Rectal smooth muscle tissue (tissue), 1 donor: ENCODE measurements around the gene ARFIP1.

ENCODE experiments used
- H3K27ac ChIP-seq: one replicate; pipeline ENCODE4 v1.7.0; 2013; ENCODE audit warnings: low read depth, low read length, inconsistent platforms
- H3K27me3 ChIP-seq: one replicate; pipeline ENCODE4 v1.7.0; 2013; ENCODE audit warnings: low read length; ENCODE audit not compliant: control insufficient read depth, insufficient read depth
- H3K36me3 ChIP-seq: one replicate; pipeline ENCODE4 v1.7.0; 2013; ENCODE audit warnings: low read length; ENCODE audit not compliant: control insufficient read depth, insufficient read depth
- H3K4me1 ChIP-seq: one replicate; pipeline ENCODE4 v1.7.0; 2013; ENCODE audit warnings: low read length; ENCODE audit not compliant: control insufficient read depth, insufficient read depth
- H3K4me3 ChIP-seq: one replicate; pipeline ENCODE4 v1.7.0; 2013; ENCODE audit warnings: low read length
- H3K9ac ChIP-seq: one replicate; pipeline ENCODE4 v1.7.0; 2013; ENCODE audit warnings: low read length

Gene ARFIP1

GRCh38 chr4:152773339-152773738, 6.4 kb upstream of the ARFIP1 start:
- Histone ChIP-seq H3K4me1 (no peaks in the 10 kb centered on the region), H3K9ac (no peak overlapping the region), H3K27me3 (no peaks in the 10 kb centered on the region), H3K4me3 (no peak overlapping the region), H3K36me3 (no peaks in the 10 kb centered on the region), H3K27ac (no peak overlapping the region)

GRCh38 chr4:152773953-152774352, 5.8 kb upstream of the ARFIP1 start:
- Histone ChIP-seq H3K36me3 (no peaks in the 10 kb centered on the region), H3K27me3 (no peaks in the 10 kb centered on the region), H3K4me1 (peaks cover 3% of the 10 kb centered on the region), H3K9ac (no peak overlapping the region), H3K4me3 (no peak overlapping the region), H3K27ac (no peak overlapping the region)

GRCh38 chr4:152776352-152776751, 3.4 kb upstream of the ARFIP1 start:
- Histone ChIP-seq H3K4me3 (no peak overlapping the region), H3K36me3 (no peaks in the 10 kb centered on the region), H3K27ac (no peak overlapping the region), H3K27me3 (no peaks in the 10 kb centered on the region), H3K9ac (no peak overlapping the region), H3K4me1 (peaks cover 3% of the 10 kb centered on the region)

GRCh38 chr4:152777488-152777887, 2.3 kb upstream of the ARFIP1 start:
- H3K9ac ChIP-seq: no peak overlapping the region
- H3K4me3 ChIP-seq: no peak overlapping the region
- H3K27me3 ChIP-seq: no peaks in the 10 kb centered on the region
- no peaks in the 10 kb centered on the region for H3K36me3 ChIP-seq
- H3K27ac ChIP-seq: no peak overlapping the region
- H3K4me1 ChIP-seq: peaks cover 3% of the 10 kb centered on the region

GRCh38 chr4:152778656-152779512, 870 bp upstream of the ARFIP1 start:
- H3K9ac ChIP-seq: peak overlapping the region; percentile 89
- H3K27ac ChIP-seq: peak overlapping the region; percentile 86
- no peaks in the 10 kb centered on the region for H3K36me3 ChIP-seq
- no peaks in the 10 kb centered on the region for H3K27me3 ChIP-seq
- peak overlapping the region; percentile 98 for H3K4me3 ChIP-seq
- peaks cover 3% of the 10 kb centered on the region for H3K4me1 ChIP-seq

- no peaks in the 10 kb centered on the region for H3K27me3 ChIP-seq
- no peaks in the 10 kb centered on the region for H3K36me3 ChIP-seq
- peak overlapping the region; percentile 54 for H3K9ac ChIP-seq
- peaks cover 3% of the 10 kb centered on the region for H3K4me1 ChIP-seq
- peak overlapping the region; percentile 98 for H3K4me3 ChIP-seq
- H3K27ac ChIP-seq: peak overlapping the region; percentile 86
Measured at GRCh38 chr4:152780267-152780778, 569 bp downstream of the ARFIP1 start.

GRCh38 chr4:152784490-152785350, 5.0 kb downstream of the ARFIP1 start:
- Histone ChIP-seq H3K27ac (no peak overlapping the region), H3K27me3 (no peaks in the 10 kb centered on the region), H3K4me1 (no peaks in the 10 kb centered on the region)

GRCh38 chr4:152785639-152786615, 6.2 kb downstream of the ARFIP1 start:
- H3K4me1 ChIP-seq: no peaks in the 10 kb centered on the region
- no peaks in the 10 kb centered on the region for H3K27me3 ChIP-seq
- H3K4me3 ChIP-seq: no peak overlapping the region
- no peaks in the 10 kb centered on the region for H3K36me3 ChIP-seq
- H3K9ac ChIP-seq: no peak overlapping the region
- peak overlapping the region; percentile 12 for H3K27ac ChIP-seq

More at GRCh38 chr4:152784490-152785350, 5.0 kb downstream of the ARFIP1 start:
- no peaks in the 10 kb centered on the region for H3K36me3 ChIP-seq
- no peak overlapping the region for H3K9ac ChIP-seq
- no peak overlapping the region for H3K4me3 ChIP-seq

GRCh38 chr4:152786627-152787026, 6.9 kb downstream of the ARFIP1 start:
- H3K9ac ChIP-seq: no peak overlapping the region
- no peaks in the 10 kb centered on the region for H3K36me3 ChIP-seq
- H3K4me1 ChIP-seq: no peaks in the 10 kb centered on the region
- H3K27ac ChIP-seq: no peak overlapping the region
- no peaks in the 10 kb centered on the region for H3K27me3 ChIP-seq
- H3K4me3 ChIP-seq: no peak overlapping the region

GRCh38 chr4:152795891-152796290, 16.1 kb downstream of the ARFIP1 start:
- H3K27me3 ChIP-seq: no peaks in the 10 kb centered on the region
- no peak overlapping the region for H3K9ac ChIP-seq
- H3K4me1 ChIP-seq: peaks cover 3% of the 10 kb centered on the region
- no peaks in the 10 kb centered on the region for H3K36me3 ChIP-seq
- H3K4me3 ChIP-seq: no peak overlapping the region
- no peak overlapping the region for H3K27ac ChIP-seq

GRCh38 chr4:152803541-152803940, 23.8 kb downstream of the ARFIP1 start:
- Histone ChIP-seq H3K4me1 (no peaks in the 10 kb centered on the region), H3K27ac (no peak overlapping the region), H3K4me3 (no peak overlapping the region), H3K36me3 (no peaks in the 10 kb centered on the region), H3K27me3 (no peaks in the 10 kb centered on the region), H3K9ac (no peak overlapping the region)
